ENCODE results near the gene ZNF565. TPM values are rescaled to one million over a fixed set of nuclear protein-coding genes. Genes with fewer than 3 reads are reported as not detected.

The ZNF565 gene
- polyA plus RNA-seq, 1 of the 3 experiments (the other 2 are of a cell fraction) = 1.5 TPM

GRCh38 chr19:36203293-36203692 is 11.2 kb downstream of the ZNF565 start (continued):
- TF ChIP-seq TEAD4 (IDR thresholded peaks at IDR 0.05; ENCODE audit: borderline replicate concordance, insufficient read depth) (no peak), TCF12 (IDR thresholded peaks at IDR 0.05) (no peak)

GRCh38 chr19:36201684-36202083 is 12.8 kb downstream of the ZNF565 start:
- Histone ChIP-seq H3K4me1 (ENCODE audit: control insufficient read depth in 1 of 2, insufficient read depth in 2 of 2, low read depth in 1 of 2, low read length in 1 of 2) (no peaks in the 10 kb centered on the region), H3K27me3 (ENCODE audit: insufficient read depth) (no peaks in the 10 kb centered on the region), H3K27ac (ENCODE audit: low read depth in 2 of 2, low read length in 1 of 2) (no peak overlapping the region), H3K79me2 (ENCODE audit: insufficient read depth) (no peaks in the 10 kb centered on the region), H3K9me3 (no peaks in the 10 kb centered on the region), H3K9me2 (no peaks in the 10 kb centered on the region), H3F3A (replicated peaks; ENCODE audit: insufficient read depth) (no peaks in the 10 kb centered on the region), H3K4me2 (no peak overlapping the region), H4K20me1 (ENCODE audit: insufficient read depth) (no peaks in the 10 kb centered on the region), H3K4me3 (ENCODE audit: low read depth in 2 of 2, low read length in 1 of 2) (no peak overlapping the region), H3K36me3 (replicated peaks in 1 of 2; ENCODE audit: control insufficient read depth in 1 of 2, insufficient read depth in 2 of 2, low read length in 1 of 2) (peaks cover 0 to 3% of the 10 kb centered on the region in 2 experiments), H3K9ac (no peak overlapping the region), H2AFZ (ENCODE audit: low read depth) (no peak overlapping the region)
- TF ChIP-seq RCOR1 (IDR thresholded peaks at IDR 0.05; ENCODE audit: low read length) (no peak), EZH2phosphoT487 (IDR thresholded peaks at IDR 0.05; ENCODE audit: borderline replicate concordance, low read depth) (no peak), GATA2 (CRISPR knock-in tag; IDR thresholded peaks at IDR 0.05) (no peak), NFIC (IDR thresholded peaks at IDR 0.05; ENCODE audit: borderline replicate concordance) (no peak), RFX5 (IDR thresholded peaks at IDR 0.05; ENCODE audit: low read length) (no peak), YY1 (IDR thresholded peaks at IDR 0.05; ENCODE audit: low read depth) (no peak), FOSL2 (IDR thresholded peaks at IDR 0.05; ENCODE audit: borderline replicate concordance, low read depth) (no peak), RXRA (IDR thresholded peaks at IDR 0.05; ENCODE audit: borderline replicate concordance, low read depth) (no peak), SMC3 (IDR thresholded peaks at IDR 0.05; ENCODE audit: low read depth, low read length) (no peak), USF2 (IDR thresholded peaks at IDR 0.05; ENCODE audit: borderline replicate concordance, low read depth, low read length) (no peak), CHD2 (IDR thresholded peaks at IDR 0.05; ENCODE audit: low read length, partially characterized antibody) (no peak), IRF3 (IDR thresholded peaks at IDR 0.05; ENCODE audit: low read depth, low read length) (no peak), FOXM1 (IDR thresholded peaks at IDR 0.05; ENCODE audit: low read depth) (no peak), TCF12 (IDR thresholded peaks at IDR 0.05) (no peak), ELF1 (IDR thresholded peaks at IDR 0.05) (no peak), RAD21 (IDR thresholded peaks at IDR 0.05; ENCODE audit: low read length) (no peak)
- WGBS (ENCODE audit: low lambda C conversion rate) = 91% methylated on average over 6 of the region's 6 CpGs
- DNase-seq = no peak
- CTCF ChIA-PET = interaction anchor here (2.6 to 3.6 kb wide), 2 partner anchors 12 to 74 kb away, joined by 7 to 10 read pairs; no protein-coding TSS in a partner anchor
- POLR2A ChIA-PET = no interaction called here
